OCI-LY3 (cell line): ENCODE data around the gene TEX50.
"Not testable (repeated sequence)": the region's sequence is repeated elsewhere in the genome, so short reads cannot be mapped to it uniquely, and the experiment has no call there.

ENCODE experiments used
- H2AFZ ChIP-seq: fragments of 200-600, 300-600 bp; shearing (Covaris generic); 2 replicates; pipeline ENCODE4 v1.6.0; 2014; ENCODE audit warnings: antibody characterized with exemption, low read depth, low read length
- H3K27ac ChIP-seq: fragments of 200-600, 300-600 bp; sonication (generic); 2 replicates; pipeline ENCODE4 v1.5.1; 2014; ENCODE audit warnings: mild to moderate bottlenecking, low read length, moderate library complexity, mixed read lengths
- H3K27me3 ChIP-seq: fragments of 200-600, 300-600 bp; sonication (generic); 2 replicates; pipeline ENCODE4 v1.6.1; 2014; ENCODE audit warnings: low read depth, low read length, mixed read lengths
- H3K36me3 ChIP-seq: fragments of 200-600, 300-600 bp; sonication (generic); replicated peaks from 2 replicates; pipeline ENCODE3; 2014; ENCODE audit warnings: low read depth, low read length, mixed read lengths
- H3K4me1 ChIP-seq: fragments of 300-600, 200-600 bp; sonication (generic); 2 replicates; pipeline ENCODE4 v1.6.1; 2014; ENCODE audit warnings: low read length, mixed read lengths
- H3K4me2 ChIP-seq: fragments of 200-600, 300-600 bp; sonication (generic); 2 replicates; pipeline ENCODE4 v1.6.1; 2014; ENCODE audit warnings: low read length, mixed read lengths
- H3K4me3 ChIP-seq: fragments of 300-600, 200-600 bp; sonication (generic); 2 replicates; pipeline ENCODE4 v1.5.1; 2014; ENCODE audit warnings: antibody characterized with exemption, mild to moderate bottlenecking, low read length, moderate library complexity
- H3K79me2 ChIP-seq: fragments of 300-600, 200-600 bp; shearing (Covaris generic); 2 replicates; pipeline ENCODE4 v1.6.1; 2014; ENCODE audit warnings: mild to moderate bottlenecking, low read length, mixed read lengths
- H3K9ac ChIP-seq: fragments of 300-600, 200-600 bp; shearing (Covaris generic); 2 replicates; pipeline ENCODE4 v1.6.0; 2014; ENCODE audit warnings: mild to moderate bottlenecking, low read length, moderate library complexity
- H3K9me3 ChIP-seq: fragments of 200-600, 300-600 bp; shearing (Covaris generic); 2 replicates; pipeline ENCODE4 v1.6.1; 2014; ENCODE audit warnings: low read length, mixed read lengths; ENCODE audit not compliant: insufficient read depth
- H4K20me1 ChIP-seq: fragments of 200-600, 300-600 bp; sonication (generic); 2 replicates; pipeline ENCODE4 v1.6.1; 2016; ENCODE audit warnings: low read length, mixed read lengths; ENCODE audit not compliant: insufficient read depth
- EZH2phosphoT487 ChIP-seq: fragments of 200-600 bp; shearing (Covaris generic); IDR thresholded peaks from 2 replicates; pipeline ENCODE4 v1.6.1; 2018; ENCODE audit warnings: antibody characterized with exemption, mixed run types, low read depth
- TF ChIP-seq, protein P1 (sequence below): fragments of 200-600, 300-600 bp; sonication (generic); IDR thresholded peaks from 2 replicates; pipeline ENCODE4 v1.5.1; 2014; ENCODE audit warnings: antibody characterized with exemption, low read length, low read depth

The TEX50 gene

GRCh38 chr1:173682184-173682583 lies 47.0 kb downstream of the TEX50 start:
- Histone ChIP-seq H3K9ac (no peak overlapping the region), H3K4me2 (no peak overlapping the region), H3K79me2 (no peaks in the 10 kb centered on the region), H2AFZ (no peak overlapping the region), H3K27me3 (no peaks in the 10 kb centered on the region), H3K4me3 (no peak overlapping the region), H3K27ac (no peak overlapping the region), H3K36me3 (no peaks in the 10 kb centered on the region), H4K20me1 (no peaks in the 10 kb centered on the region), H3K4me1 (peaks cover 9% of the 10 kb centered on the region), H3K9me3 (no peaks in the 10 kb centered on the region)
- no peak for TF ChIP-seq EZH2phosphoT487
- TF ChIP-seq, protein P1, sequence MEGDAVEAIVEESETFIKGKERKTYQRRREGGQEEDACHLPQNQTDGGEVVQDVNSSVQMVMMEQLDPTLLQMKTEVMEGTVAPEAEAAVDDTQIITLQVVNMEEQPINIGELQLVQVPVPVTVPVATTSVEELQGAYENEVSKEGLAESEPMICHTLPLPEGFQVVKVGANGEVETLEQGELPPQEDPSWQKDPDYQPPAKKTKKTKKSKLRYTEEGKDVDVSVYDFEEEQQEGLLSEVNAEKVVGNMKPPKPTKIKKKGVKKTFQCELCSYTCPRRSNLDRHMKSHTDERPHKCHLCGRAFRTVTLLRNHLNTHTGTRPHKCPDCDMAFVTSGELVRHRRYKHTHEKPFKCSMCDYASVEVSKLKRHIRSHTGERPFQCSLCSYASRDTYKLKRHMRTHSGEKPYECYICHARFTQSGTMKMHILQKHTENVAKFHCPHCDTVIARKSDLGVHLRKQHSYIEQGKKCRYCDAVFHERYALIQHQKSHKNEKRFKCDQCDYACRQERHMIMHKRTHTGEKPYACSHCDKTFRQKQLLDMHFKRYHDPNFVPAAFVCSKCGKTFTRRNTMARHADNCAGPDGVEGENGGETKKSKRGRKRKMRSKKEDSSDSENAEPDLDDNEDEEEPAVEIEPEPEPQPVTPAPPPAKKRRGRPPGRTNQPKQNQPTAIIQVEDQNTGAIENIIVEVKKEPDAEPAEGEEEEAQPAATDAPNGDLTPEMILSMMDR: no peak

DNA sequence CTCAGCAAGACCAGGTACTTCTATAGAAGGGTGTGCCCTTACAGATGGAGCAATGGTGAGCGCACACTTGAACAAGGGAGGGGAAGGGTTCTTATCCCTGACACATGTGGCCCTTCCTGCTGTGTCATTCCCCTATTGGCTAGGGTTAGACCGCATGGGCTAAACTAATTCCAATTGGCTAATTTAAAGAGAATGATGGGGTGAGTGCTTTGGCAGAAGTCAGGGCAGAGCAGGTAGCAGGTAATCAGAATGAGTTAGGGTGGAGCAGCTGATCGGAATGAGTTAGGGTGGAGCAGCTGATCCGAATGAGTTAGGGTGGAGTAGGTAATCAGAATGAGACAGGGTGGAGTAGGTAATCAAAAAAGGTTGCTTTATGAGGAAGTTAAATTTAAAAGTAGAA lies 48.7 kb downstream of the TEX50 start:
- H3K36me3 ChIP-seq, H3K4me2 ChIP-seq, H3K4me3 ChIP-seq, H3K79me2 ChIP-seq, H3K9me3 ChIP-seq, H3K27ac ChIP-seq, H2AFZ ChIP-seq, H4K20me1 ChIP-seq, H3K9ac ChIP-seq, H3K27me3 ChIP-seq: not testable (repeated sequence)
- H3K4me1 ChIP-seq: peaks cover 19% of the 10 kb centered on the region

GRCh38 chr1:173685121-173685520 lies 50.0 kb downstream of the TEX50 start:
- H3K79me2 ChIP-seq, H3K27me3 ChIP-seq, H3K36me3 ChIP-seq, H3K9me3 ChIP-seq, H3K9ac ChIP-seq, H3K4me2 ChIP-seq, H4K20me1 ChIP-seq, H2AFZ ChIP-seq, H3K4me3 ChIP-seq, H3K27ac ChIP-seq: not testable (repeated sequence)
- peaks cover 22% of the 10 kb centered on the region for H3K4me1 ChIP-seq
